Measurements from ENCODE around the gene MISP. TPM values are rescaled to one million over a fixed set of nuclear protein-coding genes. Genes with fewer than 3 reads are reported as not detected.
"Not testable (repeated sequence)": the region's sequence is repeated elsewhere in the genome, so short reads cannot be mapped to it uniquely, and the experiment has no call there.

MISP gene
- total RNA-seq, result 0.40 TPM

GRCh38 chr19:750640-751423, at the start of gene MISP:
Gene MISP (plus strand): TSS chr19:751112. CDS start chr19:756947, 5,835 bp downstream.
- ATAC-seq, result peak; percentile 30

- not testable (repeated sequence) for ATAC-seq
Measured at GRCh38 chr19:702847-703246, 48.1 kb upstream of the MISP start.

GRCh38 chr19:703329-703650, 47.6 kb upstream of the MISP start:
- no peak for ATAC-seq

GRCh38 chr19:703651-704446, 47.1 kb upstream of the MISP start:
- peak; percentile 74 for ATAC-seq

- no peak for ATAC-seq
Measured at GRCh38 chr19:704447-704741, 46.5 kb upstream of the MISP start.

- ATAC-seq, result no peak
Measured at GRCh38 chr19:708154-709143, 42.5 kb upstream of the MISP start, which contains the start of gene PALM. Gene PALM (plus strand): TSS chr19:708935. CDS start chr19:709147, 212 bp downstream.

- ATAC-seq, result peak; percentile 12
Measured at GRCh38 chr19:709196-709964, 41.5 kb upstream of the MISP start.

- ATAC-seq, result peak; percentile 25
Measured at GRCh38 chr19:709965-710571, 40.8 kb upstream of the MISP start.

- no peak for ATAC-seq
Measured at GRCh38 chr19:710767-711166, 40.1 kb upstream of the MISP start.

- no peak for ATAC-seq
Measured at GRCh38 chr19:711254-711653, 39.7 kb upstream of the MISP start.

GRCh38 chr19:715347-715746, 35.6 kb upstream of the MISP start:
- ATAC-seq, result no peak

GRCh38 chr19:718251-718951, 32.5 kb upstream of the MISP start:
- peak; percentile 5 for ATAC-seq

GRCh38 chr19:718991-719512, 31.9 kb upstream of the MISP start:
- peak; percentile 24 for ATAC-seq

GRCh38 chr19:719636-720344, 31.1 kb upstream of the MISP start:
- no peak for ATAC-seq

- ATAC-seq, result peak; percentile 17
Measured at GRCh38 chr19:720345-721160, 30.4 kb upstream of the MISP start.

GRCh38 chr19:722553-723101, 28.3 kb upstream of the MISP start:
- peak; percentile 5 for ATAC-seq

GRCh38 chr19:723247-723646, 27.7 kb upstream of the MISP start:
- no peak for ATAC-seq

GRCh38 chr19:723714-724113, 27.2 kb upstream of the MISP start:
- ATAC-seq, result no peak
